ENCODE data around the gene NAGLU.

Gene NAGLU

DNA sequence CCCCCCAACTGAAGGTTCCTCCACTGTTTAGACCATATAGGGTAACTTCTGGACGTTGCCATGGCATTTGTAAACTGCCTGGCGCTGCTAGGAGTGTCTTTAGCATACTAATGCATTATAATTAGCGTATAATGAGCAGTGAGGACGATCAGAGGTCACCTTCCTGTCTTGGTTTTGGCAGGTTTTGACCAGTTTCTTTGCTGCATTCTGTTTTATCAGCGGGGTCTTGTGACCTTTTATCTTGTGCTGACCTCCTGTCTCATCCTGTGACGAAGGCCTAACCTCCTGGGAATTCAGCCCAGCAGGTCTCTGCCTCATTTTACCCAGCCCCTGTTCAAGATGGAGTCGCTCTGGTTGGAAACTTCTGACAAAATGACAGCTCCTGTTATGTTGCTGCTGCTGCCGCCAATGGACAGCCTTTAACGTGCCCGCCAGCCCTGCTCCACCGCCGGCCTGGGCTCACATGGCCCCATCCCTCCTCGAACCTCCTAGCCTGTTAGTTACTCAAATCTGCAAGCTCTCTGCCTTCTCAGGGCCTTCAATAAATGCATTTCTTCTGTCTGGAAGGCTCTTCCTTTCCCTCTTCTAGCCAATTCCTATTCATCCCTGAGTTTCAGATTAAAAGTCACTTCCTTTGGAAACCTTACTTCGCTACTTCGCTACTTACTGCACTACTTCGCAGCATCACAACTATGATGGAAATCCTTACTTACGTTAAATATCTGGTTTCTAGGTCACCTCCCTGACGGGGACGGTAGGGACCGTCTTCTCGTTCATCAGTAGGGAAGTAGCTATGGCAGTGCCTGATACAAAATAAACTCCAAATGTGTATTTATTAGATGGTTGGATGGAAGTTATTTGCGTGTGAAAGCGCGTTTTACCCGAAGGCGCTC, 640 bp upstream of the NAGLU start:
- peaks cover 1 to 15% of the 10 kb centered on the region in 2 donors for H3K36me3 ChIP-seq (replicated peaks in 1 of 2; ENCODE audit: control insufficient read depth in 2 of 2, insufficient read depth in 2 of 2, low read length in 2 of 2)
- H2BK120ac ChIP-seq (ENCODE audit: low read depth, low read length), result no peak overlapping the region
- H3K14ac ChIP-seq (ENCODE audit: low read length), result no peak overlapping the region
- no peak overlapping the region for H4K91ac ChIP-seq (ENCODE audit: low read depth, low read length, poor library complexity)
- no peak for DNase-seq (ENCODE audit: low spot score)
- no peak overlapping the region for H2BK12ac ChIP-seq (ENCODE audit: low read length)
- no peak overlapping the region for H3K23ac ChIP-seq (ENCODE audit: low read depth, low read length, poor library complexity)
- H4K8ac ChIP-seq (ENCODE audit: low read depth, low read length), result peak overlapping the region; percentile 20
- no peak overlapping the region for H2BK5ac ChIP-seq (ENCODE audit: low read length)
- H2BK15ac ChIP-seq (ENCODE audit: low read length), result peak overlapping the region; percentile 14
- H3K9ac ChIP-seq (ENCODE audit: low read depth, low read length, poor library complexity), result no peak overlapping the region
- H3K4me2 ChIP-seq (ENCODE audit: insufficient read depth, low read length, poor library complexity, severe bottlenecking), result peak overlapping the region; percentile 85
- H3K18ac ChIP-seq (ENCODE audit: low read length), result peak overlapping the region; percentile 73
- peaks cover 13 to 23% of the 10 kb centered on the region in 2 donors for H3K4me1 ChIP-seq (ENCODE audit: control insufficient read depth in 2 of 2, insufficient read depth in 1 of 2, low read depth in 1 of 2, low read length in 2 of 2)
- H3K4ac ChIP-seq (ENCODE audit: low read length), result no peak overlapping the region
- H3K27ac ChIP-seq (replicated peaks; ENCODE audit: low read length), result no peak overlapping the region
- peak overlapping the region; percentile 87 for H2AFZ ChIP-seq (ENCODE audit: low read length)
- WGBS, 2 donors (ENCODE audit: extremely low coverage in 2 of 2, insufficient read length in 2 of 2, insufficient replicate concordance in 1 of 2), result no CpG with 5 or more reads among the region's 26 CpGs
- peak overlapping the region; percentile 73 to 90 for H3K4me3 ChIP-seq (ENCODE audit: low read length in 2 of 2)
- no peaks in the 10 kb centered on the region for H3K9me3 ChIP-seq (replicated peaks in 1 of 2; ENCODE audit: control insufficient read depth in 2 of 2, insufficient read depth in 1 of 2, low read depth in 1 of 2, low read length in 2 of 2)
- H3K27me3 ChIP-seq (ENCODE audit: control insufficient read depth in 3 of 3, insufficient read depth in 3 of 3, low read depth in 1 of 3, low read length in 3 of 3), result peaks cover 0 to 4% (median 0%) of the 10 kb centered on the region in 3 experiments
- H3K79me1 ChIP-seq (ENCODE audit: low read depth, low read length), result peaks cover 4% of the 10 kb centered on the region
- no peak overlapping the region for H2AK5ac ChIP-seq (ENCODE audit: low read depth, low read length)

DNA sequence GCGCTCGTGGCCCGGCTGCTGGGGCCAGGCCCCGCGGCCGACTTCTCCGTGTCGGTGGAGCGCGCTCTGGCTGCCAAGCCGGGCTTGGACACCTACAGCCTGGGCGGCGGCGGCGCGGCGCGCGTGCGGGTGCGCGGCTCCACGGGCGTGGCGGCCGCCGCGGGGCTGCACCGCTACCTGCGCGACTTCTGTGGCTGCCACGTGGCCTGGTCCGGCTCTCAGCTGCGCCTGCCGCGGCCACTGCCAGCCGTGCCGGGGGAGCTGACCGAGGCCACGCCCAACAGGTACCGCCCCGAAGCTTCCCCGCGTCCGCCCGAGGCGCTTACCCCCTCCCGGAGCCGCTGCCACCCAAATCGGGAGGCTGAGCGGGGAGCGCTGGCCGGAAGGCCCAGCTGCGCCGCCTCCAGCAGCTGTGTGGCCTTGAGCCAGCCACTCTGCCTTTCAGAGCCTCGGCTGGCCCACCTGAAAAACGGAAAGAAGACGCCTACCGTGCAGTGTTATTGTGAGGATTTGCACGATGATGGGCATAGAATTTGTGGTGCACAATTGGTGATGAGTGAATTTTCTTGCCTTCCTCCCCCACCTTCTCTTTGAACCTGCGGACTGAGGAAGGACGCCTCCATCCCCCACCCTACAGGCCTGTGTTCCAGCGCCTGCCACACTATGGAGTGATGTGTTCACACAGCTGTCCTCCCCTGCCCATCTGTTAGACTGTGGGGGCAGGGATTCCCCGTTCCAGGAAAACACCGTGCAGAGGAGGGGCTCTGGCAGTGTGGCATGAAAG, 523 bp downstream of the NAGLU start:
- Histone ChIP-seq H4K91ac (ENCODE audit: low read depth, low read length, poor library complexity) (no peak overlapping the region), H2AK5ac (ENCODE audit: low read depth, low read length) (no peak overlapping the region), H3K27me3 (ENCODE audit: control insufficient read depth in 3 of 3, insufficient read depth in 3 of 3, low read depth in 1 of 3, low read length in 3 of 3) (peaks cover 0 to 1% (median 0%) of the 10 kb centered on the region in 3 experiments), H3K27ac (replicated peaks; ENCODE audit: low read length) (peak overlapping the region; percentile 49), H3K9ac (ENCODE audit: low read depth, low read length, poor library complexity) (peak overlapping the region; percentile 97), H2AFZ (ENCODE audit: low read length) (peak overlapping the region; percentile 87), H3K23ac (ENCODE audit: low read depth, low read length, poor library complexity) (no peak overlapping the region), H3K14ac (ENCODE audit: low read length) (peak overlapping the region; percentile 28), H2BK12ac (ENCODE audit: low read length) (no peak overlapping the region), H3K9me3 (replicated peaks in 1 of 2; ENCODE audit: control insufficient read depth in 2 of 2, insufficient read depth in 1 of 2, low read depth in 1 of 2, low read length in 2 of 2) (no peaks in the 10 kb centered on the region), H2BK15ac (ENCODE audit: low read length) (no peak overlapping the region), H3K4me1 (ENCODE audit: control insufficient read depth in 2 of 2, insufficient read depth in 1 of 2, low read depth in 1 of 2, low read length in 2 of 2) (peaks cover 13 to 21% of the 10 kb centered on the region in 2 donors), H3K79me1 (ENCODE audit: low read depth, low read length) (peaks cover 4% of the 10 kb centered on the region), H3K36me3 (replicated peaks in 1 of 2; ENCODE audit: control insufficient read depth in 2 of 2, insufficient read depth in 2 of 2, low read length in 2 of 2) (peaks cover 4 to 24% of the 10 kb centered on the region in 2 donors), H2BK5ac (ENCODE audit: low read length) (no peak overlapping the region), H2BK120ac (ENCODE audit: low read depth, low read length) (no peak overlapping the region), H3K4me3 (ENCODE audit: low read length in 2 of 2) (peak overlapping the region; percentile 73 to 90), H3K4me2 (ENCODE audit: insufficient read depth, low read length, poor library complexity, severe bottlenecking) (peak overlapping the region; percentile 85), H4K8ac (ENCODE audit: low read depth, low read length) (no peak overlapping the region), H3K4ac (ENCODE audit: low read length) (peak overlapping the region; percentile 14), H3K18ac (ENCODE audit: low read length) (peak overlapping the region; percentile 90)
- no CpG with 5 or more reads among the region's 65 CpGs for WGBS, 2 donors (ENCODE audit: extremely low coverage in 2 of 2, insufficient read length in 2 of 2, insufficient replicate concordance in 1 of 2)
- DNase-seq (ENCODE audit: low spot score), result no peak

DNA sequence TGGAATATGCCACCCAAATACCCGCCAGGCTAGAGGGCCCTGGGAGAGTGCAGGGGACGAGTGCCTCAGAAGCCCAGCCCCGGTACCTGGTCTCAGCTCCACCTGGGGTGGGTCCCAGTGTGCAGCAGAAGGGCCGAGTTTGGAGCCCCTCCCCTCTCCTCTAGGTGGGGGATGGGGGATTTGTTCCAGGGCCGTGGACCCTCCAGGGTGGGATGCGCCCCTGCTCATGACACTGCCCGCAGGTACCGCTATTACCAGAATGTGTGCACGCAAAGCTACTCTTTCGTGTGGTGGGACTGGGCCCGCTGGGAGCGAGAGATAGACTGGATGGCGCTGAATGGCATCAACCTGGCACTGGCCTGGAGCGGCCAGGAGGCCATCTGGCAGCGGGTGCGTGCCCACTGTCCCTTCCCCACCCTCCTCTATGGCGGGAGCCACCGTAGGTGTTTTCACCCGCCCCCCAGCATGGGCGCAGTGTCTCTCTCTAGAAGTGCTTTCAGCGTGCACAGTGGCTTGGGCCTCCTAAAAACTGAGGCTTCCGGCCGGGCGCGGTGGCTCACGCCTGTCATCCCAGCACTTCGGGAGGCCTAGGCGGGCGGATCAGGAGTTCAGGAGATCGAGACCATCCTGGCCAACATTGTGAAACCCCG, 1.2 kb downstream of the NAGLU start:
- Histone ChIP-seq H3K14ac (ENCODE audit: low read length) (peak overlapping the region; percentile 14), H4K91ac (ENCODE audit: low read depth, low read length, poor library complexity) (no peak overlapping the region), H4K8ac (ENCODE audit: low read depth, low read length) (no peak overlapping the region), H3K23ac (ENCODE audit: low read depth, low read length, poor library complexity) (no peak overlapping the region), H3K9me3 (replicated peaks in 1 of 2; ENCODE audit: control insufficient read depth in 2 of 2, insufficient read depth in 1 of 2, low read depth in 1 of 2, low read length in 2 of 2) (no peaks in the 10 kb centered on the region), H3K4me2 (ENCODE audit: insufficient read depth, low read length, poor library complexity, severe bottlenecking) (peak overlapping the region; percentile 85), H3K36me3 (replicated peaks in 1 of 2; ENCODE audit: control insufficient read depth in 2 of 2, insufficient read depth in 2 of 2, low read length in 2 of 2) (peaks cover 5 to 29% of the 10 kb centered on the region in 2 donors), H2AK5ac (ENCODE audit: low read depth, low read length) (no peak overlapping the region), H3K79me1 (ENCODE audit: low read depth, low read length) (peaks cover 4% of the 10 kb centered on the region), H2BK12ac (ENCODE audit: low read length) (no peak overlapping the region), H3K18ac (ENCODE audit: low read length) (no peak overlapping the region), H2BK120ac (ENCODE audit: low read depth, low read length) (no peak overlapping the region), H3K9ac (ENCODE audit: low read depth, low read length, poor library complexity) (peak overlapping the region; percentile 97), H3K4me1 (ENCODE audit: control insufficient read depth in 2 of 2, insufficient read depth in 1 of 2, low read depth in 1 of 2, low read length in 2 of 2) (peaks cover 13 to 21% of the 10 kb centered on the region in 2 donors), H3K27me3 (ENCODE audit: control insufficient read depth in 3 of 3, insufficient read depth in 3 of 3, low read depth in 1 of 3, low read length in 3 of 3) (peaks cover 0 to 1% (median 0%) of the 10 kb centered on the region in 3 experiments), H3K27ac (replicated peaks; ENCODE audit: low read length) (no peak overlapping the region), H3K4ac (ENCODE audit: low read length) (no peak overlapping the region), H2BK5ac (ENCODE audit: low read length) (no peak overlapping the region), H2BK15ac (ENCODE audit: low read length) (no peak overlapping the region), H3K4me3 (ENCODE audit: low read length in 2 of 2) (peak overlapping the region; percentile 73 to 90), H2AFZ (ENCODE audit: low read length) (peak overlapping the region; percentile 87)
- DNase-seq (ENCODE audit: low spot score), result no peak
- WGBS, 2 donors (ENCODE audit: extremely low coverage in 2 of 2, insufficient read length in 2 of 2, insufficient replicate concordance in 1 of 2), result no CpG with 5 or more reads among the region's 31 CpGs

Measured in neuronal stem cell (in vitro differentiated cells).